ENCODE measurements around the gene NRG2. TPM values are rescaled to one million over a fixed set of nuclear protein-coding genes. Genes with fewer than 3 reads are reported as not detected.

The NRG2 gene
- total RNA-seq, 2 donors from 2014 or later, result 5.6 to 6.5 TPM

DNA sequence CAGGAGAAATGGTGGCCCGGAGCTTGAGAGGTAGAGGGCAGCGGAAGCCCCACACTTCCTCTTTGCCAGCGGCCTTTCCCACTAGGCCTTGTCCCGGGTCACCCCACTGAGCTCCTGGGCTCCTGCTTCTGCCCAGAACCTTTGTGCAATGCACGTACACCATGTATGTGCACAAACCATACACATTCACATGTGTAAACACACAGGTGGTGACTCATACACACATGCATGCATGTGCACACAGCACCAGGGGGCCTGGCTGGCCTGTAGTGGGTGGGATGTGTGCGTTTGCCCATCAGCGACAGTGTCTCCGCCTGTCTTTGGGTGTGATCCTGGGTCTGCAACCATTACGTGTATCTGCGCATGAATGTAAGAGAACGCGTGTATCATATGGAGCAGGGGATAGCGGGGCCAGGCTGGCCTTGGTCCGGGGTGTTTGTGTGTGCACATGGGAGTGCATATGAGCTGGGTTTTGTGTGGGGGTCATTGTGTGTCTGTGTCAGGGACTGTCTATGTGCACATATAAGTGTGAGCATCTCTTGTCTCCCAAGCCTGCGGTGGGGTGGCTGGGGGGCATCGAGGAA is 203.8 kb downstream of the NRG2 start:
- ATAC-seq (no peak), DNase-seq (no peak)
- no peak for TF ChIP-seq CTCF (IDR thresholded peaks at IDR 0.05)
- TF ChIP-seq POLR2A (IDR thresholded peaks at IDR 0.05), result no peak
- 91 to 92% methylated on average over 16 of the region's 16 CpGs for WGBS, 2 donors
- Histone ChIP-seq H3K27me3 (no peaks in the 10 kb centered on the region), H3K4me3 (no peak overlapping the region), H3K4me1 (no peaks in the 10 kb centered on the region), H3K36me3 (replicated peaks in 1 of 2; ENCODE audit: insufficient read depth in 1 of 2, low read depth in 2 of 2) (no peaks in the 10 kb centered on the region), H3K27ac (no peak overlapping the region), H3K9me3 (no peaks in the 10 kb centered on the region)
- intact Hi-C loops (cut with DNase I), result no loop called here

DNA sequence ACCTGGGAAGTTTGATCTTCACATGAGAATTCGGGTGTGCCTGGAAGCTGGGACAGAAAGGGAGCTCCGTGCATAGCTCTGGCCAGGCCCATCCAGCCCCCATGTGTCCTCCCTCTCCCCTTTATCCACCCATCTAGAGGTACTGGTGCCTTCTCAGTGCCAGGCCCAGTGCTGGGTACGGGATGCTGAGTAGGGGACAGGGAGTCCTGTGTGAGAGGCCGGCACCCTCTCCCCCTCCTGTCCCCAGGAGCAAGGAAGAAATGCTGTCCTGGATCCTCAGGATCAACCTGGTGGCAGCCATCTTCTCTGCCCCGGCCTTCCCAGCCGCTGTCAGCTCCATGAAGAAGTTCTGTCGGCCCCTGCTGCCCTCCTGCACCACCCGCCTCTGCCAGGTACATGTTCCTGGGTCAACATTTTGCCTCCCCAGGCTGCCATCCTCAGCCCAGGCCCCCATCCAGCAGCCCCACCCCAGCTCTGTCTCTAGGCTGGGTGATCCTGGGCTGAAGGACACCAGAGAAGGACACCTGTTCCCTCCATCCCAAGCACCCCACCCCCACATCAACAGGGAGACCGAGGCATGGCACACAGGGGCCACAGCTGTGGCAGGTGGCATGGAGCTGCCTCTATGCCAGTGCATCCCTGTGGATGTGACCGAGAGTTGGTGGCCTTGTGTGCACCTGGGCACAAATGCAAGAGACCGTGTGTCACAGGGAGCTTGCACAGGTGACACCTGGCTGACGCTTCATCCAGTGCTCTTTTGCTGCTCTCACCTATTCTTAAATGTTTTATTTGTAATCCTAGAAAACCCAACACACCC is 204.5 kb downstream of the NRG2 start:
- H3K4me1 ChIP-seq, result no peaks in the 10 kb centered on the region
- intact Hi-C loops (cut with DNase I), result no loop called here
- TF ChIP-seq CTCF (IDR thresholded peaks at IDR 0.05), result no peak
- no peak for TF ChIP-seq POLR2A (IDR thresholded peaks at IDR 0.05)
- no peak for ATAC-seq
- H3K4me3 ChIP-seq, result no peak overlapping the region
- no peaks in the 10 kb centered on the region for H3K9me3 ChIP-seq
- 79 to 83% methylated on average over 9 to 12 of the region's 12 CpGs for WGBS, 2 donors
- H3K36me3 ChIP-seq (replicated peaks in 1 of 2; ENCODE audit: insufficient read depth in 1 of 2, low read depth in 2 of 2), result no peaks in the 10 kb centered on the region
- H3K27me3 ChIP-seq, result no peaks in the 10 kb centered on the region
- no peak for DNase-seq
- no peak overlapping the region for H3K27ac ChIP-seq

DNA sequence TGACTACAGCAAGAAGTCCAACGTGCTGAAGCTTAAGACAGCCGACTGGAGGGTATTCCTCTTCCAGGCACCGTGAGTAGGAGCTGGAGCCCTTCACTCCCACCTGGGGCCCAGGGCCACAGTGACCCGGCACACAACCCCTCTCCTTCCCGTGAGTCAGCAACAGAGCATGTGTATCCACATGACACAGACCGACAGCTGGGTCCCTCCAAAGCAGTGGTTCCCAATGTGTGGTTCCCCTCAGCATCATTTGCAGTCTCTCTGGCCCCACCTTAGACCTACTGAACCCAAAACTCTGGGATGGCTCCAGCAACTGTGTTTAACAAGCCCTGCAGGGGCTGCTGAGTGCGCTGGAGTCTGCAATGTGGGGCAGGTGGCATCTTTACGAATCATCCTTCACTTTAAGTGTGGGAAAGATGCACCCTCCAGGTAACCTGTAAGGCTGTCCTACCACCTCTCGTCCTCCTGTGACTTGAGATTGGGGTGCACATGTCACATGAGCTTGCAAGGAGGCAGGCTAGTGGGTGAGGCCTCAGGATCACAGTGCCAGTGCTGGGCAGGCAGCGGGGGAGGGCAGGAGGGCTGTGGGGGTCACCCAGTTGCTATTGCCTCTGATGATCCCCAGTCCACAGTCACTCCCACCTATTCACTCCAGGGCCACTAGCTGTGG is 205.3 kb downstream of the NRG2 start:
- no peak overlapping the region for H3K27ac ChIP-seq
- H3K4me1 ChIP-seq, result no peaks in the 10 kb centered on the region
- no peaks in the 10 kb centered on the region for H3K36me3 ChIP-seq (replicated peaks in 1 of 2; ENCODE audit: insufficient read depth in 1 of 2, low read depth in 2 of 2)
- TF ChIP-seq POLR2A (IDR thresholded peaks at IDR 0.05), result no peak
- intact Hi-C loops (cut with DNase I), result no loop called here
- no peaks in the 10 kb centered on the region for H3K27me3 ChIP-seq
- 57 to 81% methylated on average over 4 to 10 of the region's 10 CpGs for WGBS, 2 donors
- no peaks in the 10 kb centered on the region for H3K9me3 ChIP-seq
- no peak for ATAC-seq
- no peak overlapping the region for H3K4me3 ChIP-seq
- DNase-seq, result peak in 1 of 4 donors; percentile 2

- Histone ChIP-seq H3K36me3 (replicated peaks in 1 of 2; ENCODE audit: insufficient read depth in 1 of 2, low read depth in 2 of 2) (no peaks in the 10 kb centered on the region), H3K4me1 (no peaks in the 10 kb centered on the region), H3K27ac (no peak overlapping the region), H3K4me3 (no peak overlapping the region), H3K9me3 (no peaks in the 10 kb centered on the region), H3K27me3 (no peaks in the 10 kb centered on the region)
- ATAC-seq (no peak), DNase-seq (no peak)
- intact Hi-C loops (cut with DNase I), result no loop called here
- TF ChIP-seq CTCF (IDR thresholded peaks at IDR 0.05) (no peak), POLR2A (IDR thresholded peaks at IDR 0.05) (no peak)
- 86 to 91% methylated on average over 18 to 22 of the region's 22 CpGs for WGBS, 2 donors
Observed at GRCh38 chr5:139836469-139837208, 206.5 kb downstream of the NRG2 start.

DNA sequence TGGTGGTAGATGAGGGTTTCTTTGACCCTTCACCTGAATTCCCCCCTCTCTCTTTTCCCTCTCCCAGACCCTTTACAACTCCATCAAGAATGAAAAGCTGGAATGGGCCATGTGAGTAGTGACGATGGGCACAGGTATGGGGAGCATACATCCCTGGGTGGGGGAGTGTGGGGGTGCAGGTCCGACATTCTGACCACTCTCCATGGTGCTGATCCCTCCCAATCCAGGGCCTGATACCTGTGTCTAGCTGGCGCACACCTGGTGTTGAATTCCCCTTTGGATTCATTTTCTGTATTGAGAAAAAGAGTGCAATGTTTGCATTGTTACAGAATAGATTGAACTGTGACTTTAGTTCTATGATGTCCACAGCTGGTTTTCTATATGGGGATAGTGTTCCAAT is 207.4 kb downstream of the NRG2 start:
- 57 to 71% methylated on average over 3 of the region's 3 CpGs for WGBS, 2 donors
- no peak for TF ChIP-seq POLR2A (IDR thresholded peaks at IDR 0.05)
- no peak for TF ChIP-seq CTCF (IDR thresholded peaks at IDR 0.05)

More for the DNA sequence above, 207.4 kb downstream of the NRG2 start:
- H3K36me3 ChIP-seq (replicated peaks in 1 of 2; ENCODE audit: insufficient read depth in 1 of 2, low read depth in 2 of 2), result no peaks in the 10 kb centered on the region
- H3K4me3 ChIP-seq, result no peak overlapping the region
- no peaks in the 10 kb centered on the region for H3K9me3 ChIP-seq
- intact Hi-C loops (cut with DNase I), result no loop called here
- H3K27me3 ChIP-seq, result no peaks in the 10 kb centered on the region
- ATAC-seq (no peak), DNase-seq (no peak)
- no peak overlapping the region for H3K27ac ChIP-seq
- no peaks in the 10 kb centered on the region for H3K4me1 ChIP-seq

All from body of pancreas (tissue), 4 donors.